Spleen (tissue), 11 donors: Measurements from ENCODE around the gene AHRR. TPM values are rescaled to one million over a fixed set of nuclear protein-coding genes. Genes with fewer than 3 reads are reported as not detected.

Experiments
- DNase-seq: peaks from one replicate; pipeline ENCODE4 v3.0.0-alpha.2; 2020
- H3K27ac ChIP-seq, 8 donors: fragments of 200-600 bp; sonication (generic) in 7 of 8; 1 replicate in 4 of 8; 2 replicates in 4 of 8; pipeline versions ENCODE4 v1.5.0 to v1.8.0; 2016 to 2021; ENCODE audit warnings: inconsistent platforms in 4 of 8, mild to moderate bottlenecking in 4 of 8, moderate library complexity in 1 of 8
- H3K27me3 ChIP-seq, 7 donors: fragments of 200-600 bp; sonication (generic) in 6 of 7; replicated peaks in 1 of 7; 1 replicate in 4 of 7; 2 replicates in 3 of 7; pipeline versions ENCODE4 v1.5.0 to v1.8.0; 2016 to 2021; ENCODE audit warnings: inconsistent platforms in 3 of 7, mild to moderate bottlenecking in 1 of 7
- H3K36me3 ChIP-seq, 6 donors: fragments of 200-600 bp; sonication (generic) in 5 of 6; 1 replicate in 4 of 6; 2 replicates in 2 of 6; pipeline versions ENCODE4 v1.5.0 to v1.8.0; 2016 to 2021; ENCODE audit warnings: inconsistent platforms in 2 of 6
- H3K4me1 ChIP-seq, 6 donors: fragments of 200-600 bp; sonication (generic) in 5 of 6; 1 replicate in 3 of 6; 2 replicates in 3 of 6; pipeline versions ENCODE4 v1.5.0 to v1.8.0; 2016 to 2021; ENCODE audit warnings: inconsistent platforms in 3 of 6
- H3K4me3 ChIP-seq, 8 donors: fragments of 200-600 bp; sonication (generic) in 7 of 8; 1 replicate in 4 of 8; 2 replicates in 4 of 8; pipeline versions ENCODE4 v1.5.0 to v1.8.0; 2016 to 2021; ENCODE audit warnings: inconsistent platforms in 4 of 8, mild to moderate bottlenecking in 4 of 8, moderate library complexity in 2 of 8
- H3K9me3 ChIP-seq, 8 donors: fragments of 200-600 bp; sonication (generic) in 7 of 8; 1 replicate in 4 of 8; 2 replicates in 4 of 8; pipeline versions ENCODE4 v1.5.0 to v1.8.0; 2016 to 2021; ENCODE audit warnings: inconsistent platforms in 4 of 8
- POLR2A ChIP-seq, 3 donors: fragments of 450-650 bp; IDR thresholded peaks; one replicate each; pipeline ENCODE4 v1.5.1; 2017; ENCODE audit warnings: antibody characterized with exemption in 3 of 3, mild to moderate bottlenecking in 1 of 3
- POLR2AphosphoS5 ChIP-seq, 3 donors: sonication (generic); formaldehyde crosslinking; IDR thresholded peaks; one replicate each; pipeline ENCODE4 v1.5.1; 2017; ENCODE audit warnings: antibody characterized with exemption in 3 of 3
- WGBS, 5 donors: extraction: QIAGEN DNeasy Blood & Tissue Kit in 3 of 5; methylation state at CpG; one replicate each; pipeline versions ENCODE4 v1.1.5 to v1.1.7; 2013 to 2018; 5-methylcytosine and 5-hydroxymethylcytosine counted together
- intact Hi-C: fragments of 100-400 bp; cut with DNase I; formaldehyde crosslinking; loops from one replicate; pipeline ENCODE4 v1.15.0; 2023; ENCODE audit warnings: low total_unique reads
- polyA plus RNA-seq, 3 donors: library from polyadenylated mRNA; stranded (reverse); fragments of 200-250 nt; gene quantifications; one replicate each; pipeline ENCODE4 v1.2.1, GENCODE V29; 2013
- total RNA-seq, 7 donors: library from RNA; depleted of rRNA in 3 of 7; stranded (reverse); fragments of >200 nt in 3 of 7; fragmentation: NEBNext Ultra II Directional in 4 of 7; extraction: Animal tissue kit (Norgen Biotek cat#: 25700) in 4 of 7; gene quantifications; one replicate each; pipeline versions ENCODE4 v1.1.0 to v1.2.1, GENCODE V29; 2016 to 2021
- TF ChIP-seq, protein P1 (sequence below), 11 experiments: fragments of 200-600 bp in 7 of 11; fragments of 450-650 bp in 4 of 11; sonication (generic) in 4 of 11; IDR thresholded peaks in 8 of 11; conservative IDR thresholded peaks in 3 of 11; 1 replicate in 7 of 11; 2 replicates in 4 of 11; pipeline versions ENCODE4 v1.4.0 to v1.8.0; 2016 to 2021; ENCODE audit warnings: antibody characterized with exemption in 11 of 11, inconsistent platforms in 4 of 11, mild to moderate bottlenecking in 1 of 11
- donor health status: healthy with polysubstance abuse.
- donor health status: DM: no; HTN: no; CAD: no; lungs with moderate emphysema.
- donor health status: DM: no; HTN: no; CAD: no.
- donor health status: Bipolar disorder and iron deficiency.
- donor health status: healthy.
- donor health status: DM: no; HTN: no; CAD: no.
- donor health status: DM: yes; HTN: yes; CAD: no.

The AHRR gene
- total and polyA plus RNA-seq, 10 donors, result 0.96 to 28.5 (median 13.2) TPM

DNA sequence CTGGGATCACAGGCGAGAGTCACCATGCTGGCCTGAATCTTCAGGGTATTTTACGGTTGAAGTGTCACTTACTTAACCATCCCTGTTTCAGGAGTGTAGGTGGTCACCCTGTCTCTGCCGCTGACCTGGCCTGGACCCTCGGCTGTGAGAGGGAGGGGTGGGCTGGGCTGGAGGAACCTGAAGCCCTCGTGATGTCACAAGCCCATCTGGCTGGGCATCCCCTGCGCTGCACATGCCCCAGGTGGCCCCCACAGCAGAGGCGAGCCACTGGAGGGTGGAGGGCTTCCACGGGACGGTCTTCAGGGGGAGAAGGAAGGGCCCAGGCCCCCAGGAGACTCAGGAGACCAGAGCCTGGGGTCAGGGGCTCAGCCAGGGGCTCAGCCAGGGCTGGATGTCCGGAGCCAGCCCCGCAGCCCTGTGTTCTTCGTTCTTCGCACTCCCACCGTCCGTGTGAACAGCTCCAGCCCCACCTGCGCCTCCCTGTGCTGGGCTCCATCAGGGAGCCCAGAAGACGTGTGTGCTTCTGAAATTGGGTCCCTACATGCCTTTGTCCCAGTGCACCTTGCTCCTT, 7.6 kb upstream of the AHRR start:
- H3K27ac ChIP-seq, result no peak overlapping the region
- H3K27me3 ChIP-seq, result peaks cover 0 to 7% (median 4%) of the 10 kb centered on the region in 7 donors
- no peaks in the 10 kb centered on the region for H3K9me3 ChIP-seq
- H3K4me3 ChIP-seq, result no peak overlapping the region
- no peak for DNase-seq
- TF ChIP-seq, protein P1, sequence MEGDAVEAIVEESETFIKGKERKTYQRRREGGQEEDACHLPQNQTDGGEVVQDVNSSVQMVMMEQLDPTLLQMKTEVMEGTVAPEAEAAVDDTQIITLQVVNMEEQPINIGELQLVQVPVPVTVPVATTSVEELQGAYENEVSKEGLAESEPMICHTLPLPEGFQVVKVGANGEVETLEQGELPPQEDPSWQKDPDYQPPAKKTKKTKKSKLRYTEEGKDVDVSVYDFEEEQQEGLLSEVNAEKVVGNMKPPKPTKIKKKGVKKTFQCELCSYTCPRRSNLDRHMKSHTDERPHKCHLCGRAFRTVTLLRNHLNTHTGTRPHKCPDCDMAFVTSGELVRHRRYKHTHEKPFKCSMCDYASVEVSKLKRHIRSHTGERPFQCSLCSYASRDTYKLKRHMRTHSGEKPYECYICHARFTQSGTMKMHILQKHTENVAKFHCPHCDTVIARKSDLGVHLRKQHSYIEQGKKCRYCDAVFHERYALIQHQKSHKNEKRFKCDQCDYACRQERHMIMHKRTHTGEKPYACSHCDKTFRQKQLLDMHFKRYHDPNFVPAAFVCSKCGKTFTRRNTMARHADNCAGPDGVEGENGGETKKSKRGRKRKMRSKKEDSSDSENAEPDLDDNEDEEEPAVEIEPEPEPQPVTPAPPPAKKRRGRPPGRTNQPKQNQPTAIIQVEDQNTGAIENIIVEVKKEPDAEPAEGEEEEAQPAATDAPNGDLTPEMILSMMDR (IDR thresholded peaks at IDR 0.05 in 8 of 11, conservative IDR thresholded peaks at IDR 0.05 in 3 of 11), result no peak
- TF ChIP-seq POLR2A (IDR thresholded peaks at IDR 0.05), result no peak
- no peak for TF ChIP-seq POLR2AphosphoS5 (IDR thresholded peaks at IDR 0.05)
- peaks cover 0 to 85% (median 42%) of the 10 kb centered on the region in 6 donors for H3K36me3 ChIP-seq
- peaks cover 0 to 49% (median 24%) of the 10 kb centered on the region in 6 donors for H3K4me1 ChIP-seq
- WGBS, 5 donors, result 86 to 94% (median 91%) methylated on average over 14 to 17 of the region's 17 CpGs
- intact Hi-C loops, result no loop called here

DNA sequence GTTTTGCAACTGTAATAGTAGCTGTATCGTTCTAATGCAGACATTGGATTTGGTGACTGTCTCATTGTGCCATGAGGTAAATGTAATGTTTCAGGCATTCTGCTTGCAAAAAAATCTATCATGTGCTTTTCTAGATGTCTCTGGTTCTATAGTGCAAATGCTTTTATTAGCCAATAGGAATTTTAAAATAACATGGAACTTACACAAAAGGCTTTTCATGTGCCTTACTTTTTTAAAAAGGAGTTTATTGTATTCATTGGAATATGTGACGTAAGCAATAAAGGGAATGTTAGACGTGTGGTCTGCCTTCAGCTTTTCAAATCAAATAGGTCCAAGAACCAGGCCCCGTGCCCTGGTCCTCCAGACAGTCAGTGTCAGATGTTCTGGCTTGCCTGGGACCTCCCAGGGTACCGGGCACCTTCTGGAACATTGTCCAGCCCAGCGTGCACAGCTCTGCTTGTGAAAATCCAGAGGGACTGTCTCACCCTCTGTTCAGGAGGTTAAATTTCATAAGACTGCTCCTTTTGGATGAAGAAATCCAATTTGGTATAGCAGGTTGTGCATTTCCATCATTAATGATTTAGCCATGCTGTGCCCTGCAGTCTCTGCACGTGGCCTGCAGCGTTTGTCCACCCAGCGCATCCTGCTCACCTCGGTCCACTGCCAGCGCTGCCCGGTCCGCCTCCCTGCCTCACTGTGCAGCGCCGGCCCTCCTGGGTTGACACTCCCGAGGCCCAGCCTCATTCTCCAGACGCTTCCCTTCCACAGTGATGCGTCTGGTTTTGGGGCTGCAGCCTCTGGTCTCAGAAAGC, 6.6 kb upstream of the AHRR start:
- Histone ChIP-seq H3K4me3 (no peak overlapping the region), H3K27me3 (peaks cover 0 to 17% (median 9%) of the 10 kb centered on the region in 7 donors), H3K9me3 (no peaks in the 10 kb centered on the region), H3K4me1 (peaks cover 0 to 43% (median 24%) of the 10 kb centered on the region in 6 donors), H3K27ac (no peak overlapping the region), H3K36me3 (peaks cover 0 to 77% (median 40%) of the 10 kb centered on the region in 6 donors)
- intact Hi-C loops, result loop anchor here (5.0 kb wide), 1 partner anchor 122 kb away; no protein-coding TSS in a partner anchor
- peak in 1 of 3 donors; percentile 51 for TF ChIP-seq POLR2AphosphoS5 (IDR thresholded peaks at IDR 0.05)
- TF ChIP-seq, protein P1 (IDR thresholded peaks at IDR 0.05 in 8 of 11, conservative IDR thresholded peaks at IDR 0.05 in 3 of 11), result no peak
- WGBS, 5 donors, result 87 to 93% (median 92%) methylated on average over 18 of the region's 18 CpGs
- DNase-seq, result no peak

DNA sequence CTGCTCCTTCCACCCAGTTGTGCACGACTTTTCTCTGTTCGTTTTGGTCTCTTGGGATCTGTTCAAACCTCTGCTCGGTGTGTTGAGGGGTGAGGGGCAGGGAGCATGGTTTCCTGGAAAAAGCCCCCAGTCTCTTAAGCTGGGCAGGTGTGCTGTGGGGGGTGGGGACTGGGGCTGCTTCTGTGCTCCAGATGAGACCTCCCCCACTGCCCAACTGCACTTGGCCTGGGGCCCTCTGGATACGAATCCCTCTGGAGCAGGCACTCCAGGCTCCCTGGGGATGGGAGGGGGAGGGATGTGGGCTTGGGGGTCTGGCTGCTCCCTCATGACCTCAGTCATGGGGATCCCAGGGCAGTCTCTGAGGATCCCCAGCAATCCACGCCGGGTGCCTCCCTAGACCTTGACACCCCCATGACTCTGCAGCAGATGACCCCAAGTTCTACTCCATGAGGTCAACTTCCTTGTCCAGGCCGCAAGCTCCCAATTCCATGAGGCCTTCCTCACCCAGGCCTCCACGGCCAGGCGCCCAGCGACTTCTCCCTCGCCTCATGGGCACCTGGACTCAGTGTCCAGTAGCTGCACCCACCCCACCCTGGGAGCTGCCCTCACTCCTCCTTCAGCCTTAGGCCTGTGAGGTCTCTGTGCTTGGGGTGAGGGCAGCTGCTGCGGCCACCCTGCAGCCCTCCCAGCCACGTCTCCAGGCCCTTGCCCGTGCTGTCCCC, 5.9 kb upstream of the AHRR start:
- no peak overlapping the region for H3K4me3 ChIP-seq
- no peak for DNase-seq
- TF ChIP-seq POLR2AphosphoS5 (IDR thresholded peaks at IDR 0.05), result peak in 1 of 3 donors; percentile 24
- TF ChIP-seq, protein P1 (IDR thresholded peaks at IDR 0.05 in 8 of 11, conservative IDR thresholded peaks at IDR 0.05 in 3 of 11), result no peak
- peaks cover 4 to 42% (median 23%) of the 10 kb centered on the region in 6 donors for H3K4me1 ChIP-seq
- H3K9me3 ChIP-seq, result no peaks in the 10 kb centered on the region
- intact Hi-C loops, result loop anchor here (5.0 kb wide), 1 partner anchor 122 kb away; no protein-coding TSS in a partner anchor
- H3K27ac ChIP-seq, result no peak overlapping the region
- H3K36me3 ChIP-seq, result peaks cover 0 to 69% (median 39%) of the 10 kb centered on the region in 6 donors
- 68 to 87% (median 83%) methylated on average over 9 to 14 of the region's 14 CpGs for WGBS, 5 donors
- peaks cover 0 to 24% (median 16%) of the 10 kb centered on the region in 7 donors for H3K27me3 ChIP-seq
